NCI-H82 treated with DMSO at 0.1 percent for 48 hours (cell line): Measurements from ENCODE around the gene PIGN.

Experiments
- DNase-seq: peaks from one replicate; lab custom pipeline; 2025; ENCODE audit not compliant: unreplicated experiment; lab: John Stamatoyannopoulos, UW

Gene PIGN, protein sequence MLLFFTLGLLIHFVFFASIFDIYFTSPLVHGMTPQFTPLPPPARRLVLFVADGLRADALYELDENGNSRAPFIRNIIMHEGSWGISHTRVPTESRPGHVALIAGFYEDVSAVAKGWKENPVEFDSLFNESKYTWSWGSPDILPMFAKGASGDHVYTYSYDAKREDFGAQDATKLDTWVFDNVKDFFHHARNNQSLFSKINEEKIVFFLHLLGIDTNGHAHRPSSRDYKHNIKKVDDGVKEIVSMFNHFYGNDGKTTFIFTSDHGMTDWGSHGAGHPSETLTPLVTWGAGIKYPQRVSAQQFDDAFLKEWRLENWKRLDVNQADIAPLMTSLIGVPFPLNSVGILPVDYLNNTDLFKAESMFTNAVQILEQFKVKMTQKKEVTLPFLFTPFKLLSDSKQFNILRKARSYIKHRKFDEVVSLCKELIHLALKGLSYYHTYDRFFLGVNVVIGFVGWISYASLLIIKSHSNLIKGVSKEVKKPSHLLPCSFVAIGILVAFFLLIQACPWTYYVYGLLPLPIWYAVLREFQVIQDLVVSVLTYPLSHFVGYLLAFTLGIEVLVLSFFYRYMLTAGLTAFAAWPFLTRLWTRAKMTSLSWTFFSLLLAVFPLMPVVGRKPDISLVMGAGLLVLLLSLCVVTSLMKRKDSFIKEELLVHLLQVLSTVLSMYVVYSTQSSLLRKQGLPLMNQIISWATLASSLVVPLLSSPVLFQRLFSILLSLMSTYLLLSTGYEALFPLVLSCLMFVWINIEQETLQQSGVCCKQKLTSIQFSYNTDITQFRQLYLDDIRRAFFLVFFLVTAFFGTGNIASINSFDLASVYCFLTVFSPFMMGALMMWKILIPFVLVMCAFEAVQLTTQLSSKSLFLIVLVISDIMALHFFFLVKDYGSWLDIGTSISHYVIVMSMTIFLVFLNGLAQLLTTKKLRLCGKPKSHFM

GRCh38 chr18:62186774-62187542 is at the start of gene PIGN, which contains the start of gene RELCH:
Gene PIGN (minus strand): TSS chr18:62187056. CDS start chr18:62161353, 25,703 bp downstream.
Gene RELCH (plus strand): TSS chr18:62187255. CDS start chr18:62187506, 251 bp downstream.
- DNase-seq = peak; percentile 96

DNA sequence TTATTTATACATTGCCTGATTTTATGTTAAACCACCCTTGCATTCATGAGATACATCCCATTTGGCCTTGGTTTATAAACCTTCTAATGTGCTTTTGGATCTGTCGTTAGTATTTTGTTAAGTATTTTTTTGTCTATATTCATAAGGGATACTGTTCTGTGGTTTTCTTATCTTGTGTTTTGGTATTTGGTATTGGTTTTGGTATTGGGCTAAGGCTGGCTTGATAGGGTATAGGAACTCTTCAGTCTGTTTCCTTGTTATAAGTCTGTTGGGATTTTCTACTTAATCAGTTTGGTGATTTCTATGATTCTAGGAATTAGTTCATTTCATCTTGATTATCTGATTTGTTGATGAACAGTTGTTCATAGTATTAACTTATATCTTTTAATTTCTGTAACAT is 49.4 kb upstream of the PIGN start:
- no peak for DNase-seq

DNA sequence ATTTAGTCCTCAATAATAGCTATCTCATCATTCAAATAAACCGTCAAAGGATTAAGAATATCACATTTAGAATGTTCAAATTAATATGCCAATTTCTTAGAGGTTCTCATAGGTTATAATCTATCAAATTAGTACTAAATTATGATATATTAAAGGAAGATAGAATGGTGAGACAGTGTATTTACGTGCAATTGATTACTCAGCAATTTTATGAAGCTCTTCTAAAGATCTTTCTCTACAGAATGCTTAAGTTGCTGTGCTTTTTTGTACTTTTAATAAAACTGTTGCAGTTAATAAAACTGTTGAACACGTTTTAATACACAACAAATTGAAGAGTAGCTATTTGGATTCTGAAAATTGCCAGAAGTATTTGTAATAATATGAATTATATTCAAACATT is 39.2 kb upstream of the PIGN start:
- no peak for DNase-seq

DNA sequence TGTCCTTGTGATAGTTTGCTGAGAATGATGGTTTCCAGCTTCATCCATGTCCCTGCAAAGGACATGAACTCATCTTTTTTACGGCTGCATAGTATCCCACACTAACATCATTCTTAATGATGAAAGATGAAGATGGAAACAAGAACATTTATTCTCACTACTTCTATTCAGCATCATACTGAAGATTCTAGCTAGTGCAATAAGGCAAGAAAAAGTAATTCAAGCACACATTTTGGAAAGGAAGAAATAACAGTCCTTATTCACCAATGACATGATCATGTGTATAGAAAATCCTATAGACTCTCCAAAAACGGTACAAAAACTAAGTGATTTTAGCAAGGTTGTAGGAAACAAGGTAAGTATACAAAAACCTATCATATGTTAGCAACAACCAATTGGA is 37.4 kb upstream of the PIGN start:
- no peak for DNase-seq

- no peak for DNase-seq
Measured at GRCh38 chr18:62214790-62215189, 27.9 kb upstream of the PIGN start.

- DNase-seq = no peak
Measured at GRCh38 chr18:62211325-62211828, 24.5 kb upstream of the PIGN start.

DNA sequence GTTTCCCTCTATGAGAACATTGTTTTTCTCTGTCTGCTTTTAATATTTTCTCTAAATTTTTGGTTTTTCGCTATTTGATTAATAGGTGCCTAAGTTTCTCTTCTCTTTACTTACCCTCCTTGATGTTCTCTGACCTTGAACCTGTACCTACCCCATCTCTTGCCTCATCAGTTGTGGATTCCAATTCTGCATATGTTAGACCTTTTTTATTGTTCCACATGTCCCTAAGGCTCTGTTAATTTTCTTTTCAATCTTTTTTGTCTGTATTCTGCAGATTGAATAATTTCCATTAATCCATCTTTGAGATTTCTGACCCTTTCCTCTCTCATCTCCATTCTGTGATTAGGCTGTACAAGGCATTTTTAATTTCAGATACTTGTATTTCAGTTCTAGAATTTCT is 23.3 kb upstream of the PIGN start:
- no peak for DNase-seq

DNA sequence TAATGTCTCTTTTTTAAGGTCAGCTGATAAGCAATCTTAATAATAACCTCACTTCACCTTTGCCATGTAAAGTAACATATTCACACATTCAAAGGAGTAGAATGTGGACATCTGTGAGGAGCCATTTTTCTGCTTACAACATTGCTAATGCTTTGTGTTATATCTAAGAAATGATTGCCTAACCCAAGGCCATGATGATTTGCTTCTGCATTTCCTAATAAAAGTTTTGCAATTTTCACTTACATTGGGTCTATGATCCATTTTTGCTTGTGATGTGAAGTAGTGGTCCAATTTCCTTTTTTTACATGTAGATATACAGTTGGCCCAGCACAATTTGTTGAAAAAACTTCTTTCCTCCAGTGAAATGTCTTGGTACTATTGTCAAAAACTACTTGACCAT is 22.2 kb upstream of the PIGN start:
- no peak for DNase-seq

- DNase-seq = no peak
Measured at GRCh38 chr18:62206593-62206992, 19.7 kb upstream of the PIGN start.

GRCh38 chr18:62205824-62206223 is 19.0 kb upstream of the PIGN start:
- DNase-seq = no peak

GRCh38 chr18:62201870-62202269 is 15.0 kb upstream of the PIGN start:
- no peak for DNase-seq

- no peak for DNase-seq
Measured at GRCh38 chr18:62200121-62200914, 13.5 kb upstream of the PIGN start.

- DNase-seq = no peak
Measured at GRCh38 chr18:62199629-62200028, 12.8 kb upstream of the PIGN start.

DNA sequence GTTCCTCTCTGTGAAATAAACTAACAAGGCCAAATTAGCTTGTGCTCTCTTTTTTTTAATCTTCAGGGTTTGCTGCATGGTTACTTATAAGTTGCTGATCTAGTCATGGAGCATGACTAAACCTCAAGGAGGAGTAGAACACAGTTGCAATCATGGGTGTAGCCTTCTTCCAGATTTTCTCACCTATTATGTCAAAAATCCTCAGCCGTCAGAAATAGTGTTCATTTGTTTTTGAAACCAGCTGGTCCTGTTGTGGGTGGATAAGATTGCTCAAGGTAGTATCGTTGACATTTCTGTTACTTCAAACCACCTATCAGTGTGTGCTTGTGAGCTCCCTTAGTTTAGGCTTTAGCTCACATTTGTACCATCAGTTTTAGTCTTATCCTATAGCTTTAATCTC is 11.4 kb upstream of the PIGN start:
- no peak for DNase-seq

DNA sequence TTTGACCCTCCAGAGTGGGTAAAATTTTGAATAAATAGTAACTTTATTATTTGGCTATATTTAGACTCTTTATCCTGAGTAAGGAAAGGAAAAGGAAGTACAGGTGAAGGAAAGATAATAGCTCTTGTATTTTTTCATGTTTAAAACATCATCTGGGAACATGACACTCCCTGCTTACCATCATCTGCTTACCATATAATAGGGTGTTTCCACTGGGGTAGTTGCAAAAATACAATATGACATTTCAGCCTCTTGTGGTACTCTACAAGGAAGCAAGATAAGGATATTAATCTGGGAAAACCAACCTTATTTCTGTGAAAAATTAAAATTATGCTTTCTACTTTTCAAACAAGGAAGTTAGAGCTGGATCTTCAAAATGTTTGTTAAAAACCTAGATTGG is 10.1 kb upstream of the PIGN start:
- no peak for DNase-seq

GRCh38 chr18:62196079-62196478 is 9.2 kb upstream of the PIGN start:
- no peak for DNase-seq

GRCh38 chr18:62189208-62189607 is 2.4 kb upstream of the PIGN start:
- no peak for DNase-seq

DNA sequence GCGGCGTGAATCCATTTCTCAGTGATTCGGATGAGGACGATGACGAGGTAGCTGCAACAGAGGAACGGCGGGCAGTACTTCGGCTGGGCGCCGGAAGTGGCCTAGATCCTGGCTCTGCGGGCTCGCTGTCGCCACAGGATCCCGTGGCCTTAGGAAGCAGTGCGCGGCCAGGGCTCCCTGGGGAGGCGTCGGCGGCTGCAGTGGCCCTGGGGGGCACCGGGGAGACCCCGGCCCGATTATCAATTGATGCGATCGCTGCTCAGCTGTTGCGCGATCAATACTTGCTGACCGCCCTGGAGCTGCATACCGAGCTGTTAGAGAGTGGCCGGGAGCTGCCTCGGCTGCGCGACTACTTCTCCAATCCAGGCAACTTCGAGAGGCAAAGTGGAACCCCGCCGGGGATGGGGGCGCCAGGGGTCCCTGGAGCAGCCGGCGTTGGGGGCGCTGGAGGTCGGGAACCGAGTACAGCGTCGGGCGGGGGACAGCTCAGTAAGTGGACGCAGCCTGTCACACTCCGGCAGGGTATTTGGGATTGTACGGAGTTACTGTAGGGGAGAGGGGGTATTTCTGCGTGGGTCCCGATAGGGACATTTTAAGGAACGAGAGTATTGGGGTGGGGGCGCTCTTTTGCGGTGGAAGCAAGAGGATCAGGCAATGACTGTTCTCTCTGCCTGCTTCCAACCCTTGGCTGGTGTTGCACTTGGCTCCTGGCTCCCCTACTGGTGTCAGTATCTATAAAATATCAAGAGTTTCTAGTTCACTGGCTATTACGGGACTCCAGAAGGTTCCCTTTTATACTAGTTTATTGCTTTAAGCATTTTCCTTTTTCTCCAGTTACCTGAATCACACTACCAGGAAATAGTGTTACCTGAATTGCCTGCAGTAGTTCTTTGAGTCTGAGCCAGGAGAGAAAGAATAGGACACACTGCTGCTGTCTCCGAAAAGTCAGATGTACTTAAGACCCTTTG is 971 bp upstream of the PIGN start:
- DNase-seq = peak; percentile 39

GRCh38 chr18:62186499-62186773 is 420 bp downstream of the PIGN start:
- peak; percentile 53 for DNase-seq
